HepG2 (cell line): Measurements from ENCODE around the gene CFAP97.

Experiments used
- EED ChIP-seq: sonication (generic); formaldehyde crosslinking; IDR thresholded peaks from 2 replicates; pipeline ENCODE4 v1.5.0; 2020; ENCODE audit warnings: mild to moderate bottlenecking, missing genetic modification reagents
- NR1H2 ChIP-seq: sonication (generic); formaldehyde crosslinking; IDR thresholded peaks from 2 replicates; pipeline ENCODE4 v1.8.1; 2022; ENCODE audit warnings: low read depth, missing genetic modification reagents, borderline replicate concordance
- POLR2A ChIP-seq, 2 experiments: IDR thresholded peaks; 2 replicates each; pipeline ENCODE4 v1.6.1; 2011; ENCODE audit warnings: low read depth in 2 of 2, low read length in 2 of 2, mild to moderate bottlenecking in 1 of 2, moderate library complexity in 1 of 2; ENCODE audit not compliant: insufficient read depth in 1 of 2
- RNF2 ChIP-seq: fragments of 450-650 bp; conservative IDR thresholded peaks from 2 replicates; pipeline ENCODE4 v1.6.1; 2016; ENCODE audit warnings: low read depth
- RXRB ChIP-seq: IDR thresholded peaks from 2 replicates; pipeline ENCODE4 v1.6.1; 2016; ENCODE audit warnings: borderline replicate concordance, missing genetic modification reagents, missing compliant biosample characterization
- SMARCC2 ChIP-seq: fragments of 450-650 bp; IDR thresholded peaks from 2 replicates; pipeline ENCODE4 v1.6.1; 2017; ENCODE audit warnings: antibody characterized with exemption, mild to moderate bottlenecking
- SMC3 ChIP-seq: IDR thresholded peaks from 2 replicates; pipeline ENCODE4 v1.6.1; 2011; ENCODE audit warnings: low read length, improper control_type of control experiment
- TCF7 ChIP-seq: sonication (generic); IDR thresholded peaks from 2 replicates; pipeline ENCODE4 v1.6.1; 2016; ENCODE audit warnings: antibody characterized with exemption, low read depth
- ZNF33B ChIP-seq: sonication (generic); formaldehyde crosslinking; IDR thresholded peaks from 2 replicates; pipeline ENCODE4 v1.5.1; 2020; ENCODE audit warnings: mild to moderate bottlenecking, missing genetic modification reagents
- ZNF556 ChIP-seq: sonication (generic); formaldehyde crosslinking; IDR thresholded peaks from 2 replicates; pipeline ENCODE4 v1.4.0; 2020; ENCODE audit warnings: mild to moderate bottlenecking, missing genetic modification reagents, borderline replicate concordance
- TF ChIP-seq, protein P1 (sequence below): sonication (generic); formaldehyde crosslinking; IDR thresholded peaks from 2 replicates; pipeline ENCODE4 v1.8.1; 2022; ENCODE audit warnings: mild to moderate bottlenecking, missing genetic modification reagents
- TF ChIP-seq, protein P2 (sequence below): sonication (generic); formaldehyde crosslinking; IDR thresholded peaks from 2 replicates; pipeline ENCODE4 v1.5.1; 2020; ENCODE audit warnings: mild to moderate bottlenecking, missing genetic modification reagents, borderline replicate concordance
- TF ChIP-seq, protein P3 (sequence below): sonication (generic); formaldehyde crosslinking; IDR thresholded peaks from 2 replicates; pipeline ENCODE4 v1.5.0; 2020; ENCODE audit warnings: mild to moderate bottlenecking, missing genetic modification reagents, moderate library complexity
- TF ChIP-seq, protein P4 (sequence below): sonication (generic); formaldehyde crosslinking; IDR thresholded peaks from one replicate; pipeline ENCODE4 v1.5.1; 2020; ENCODE audit warnings: mild to moderate bottlenecking, missing genetic modification reagents; ENCODE audit errors: not compliant biosample characterization

DNA sequence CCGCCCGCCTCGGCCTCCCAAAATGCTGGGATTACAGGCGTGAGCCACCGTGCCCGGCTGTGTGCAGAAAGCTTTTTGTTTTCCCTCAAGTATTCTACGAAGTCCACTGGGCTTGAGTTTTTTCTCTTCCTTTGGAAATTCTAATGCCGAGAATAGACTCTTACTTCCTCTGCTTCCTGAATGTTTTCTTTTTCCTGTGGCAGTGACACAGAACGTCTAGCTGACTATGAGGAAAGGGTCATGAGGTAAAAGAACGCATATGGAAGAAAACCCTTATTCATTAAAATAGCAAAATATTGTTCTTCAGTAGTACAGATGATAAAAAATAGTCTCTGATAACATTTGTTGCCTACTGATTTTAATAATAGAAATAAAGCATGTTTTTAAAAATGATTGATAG, 65.6 kb downstream of the CFAP97 start:
- TF ChIP-seq TCF7: no peak
- TF ChIP-seq, protein P1, sequence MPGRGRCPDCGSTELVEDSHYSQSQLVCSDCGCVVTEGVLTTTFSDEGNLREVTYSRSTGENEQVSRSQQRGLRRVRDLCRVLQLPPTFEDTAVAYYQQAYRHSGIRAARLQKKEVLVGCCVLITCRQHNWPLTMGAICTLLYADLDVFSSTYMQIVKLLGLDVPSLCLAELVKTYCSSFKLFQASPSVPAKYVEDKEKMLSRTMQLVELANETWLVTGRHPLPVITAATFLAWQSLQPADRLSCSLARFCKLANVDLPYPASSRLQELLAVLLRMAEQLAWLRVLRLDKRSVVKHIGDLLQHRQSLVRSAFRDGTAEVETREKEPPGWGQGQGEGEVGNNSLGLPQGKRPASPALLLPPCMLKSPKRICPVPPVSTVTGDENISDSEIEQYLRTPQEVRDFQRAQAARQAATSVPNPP: no peak
- TF ChIP-seq, protein P2, sequence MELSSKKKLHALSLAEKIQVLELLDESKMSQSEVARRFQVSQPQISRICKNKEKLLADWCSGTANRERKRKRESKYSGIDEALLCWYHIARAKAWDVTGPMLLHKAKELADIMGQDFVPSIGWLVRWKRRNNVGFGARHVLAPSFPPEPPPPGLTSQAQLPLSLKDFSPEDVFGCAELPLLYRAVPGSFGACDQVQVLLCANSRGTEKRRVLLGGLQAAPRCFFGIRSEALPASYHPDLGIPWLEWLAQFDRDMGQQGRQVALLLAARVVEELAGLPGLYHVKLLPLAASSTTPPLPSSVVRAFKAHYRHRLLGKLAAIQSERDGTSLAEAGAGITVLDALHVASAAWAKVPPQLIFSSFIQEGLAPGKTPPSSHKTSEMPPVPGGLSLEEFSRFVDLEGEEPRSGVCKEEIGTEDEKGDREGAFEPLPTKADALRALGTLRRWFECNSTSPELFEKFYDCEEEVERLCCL: no peak
- TF ChIP-seq RNF2: no peak
- TF ChIP-seq RXRB (CRISPR knock-in tag): no peak
- TF ChIP-seq POLR2A (IDR thresholded peaks at IDR 0.05; ENCODE audit: insufficient read depth in 1 of 2, low read depth in 2 of 2, low read length in 2 of 2): no peak
- no peak for TF ChIP-seq ZNF556 (CRISPR knock-in tag)
- TF ChIP-seq EED (CRISPR knock-in tag): no peak
- TF ChIP-seq, protein P3, sequence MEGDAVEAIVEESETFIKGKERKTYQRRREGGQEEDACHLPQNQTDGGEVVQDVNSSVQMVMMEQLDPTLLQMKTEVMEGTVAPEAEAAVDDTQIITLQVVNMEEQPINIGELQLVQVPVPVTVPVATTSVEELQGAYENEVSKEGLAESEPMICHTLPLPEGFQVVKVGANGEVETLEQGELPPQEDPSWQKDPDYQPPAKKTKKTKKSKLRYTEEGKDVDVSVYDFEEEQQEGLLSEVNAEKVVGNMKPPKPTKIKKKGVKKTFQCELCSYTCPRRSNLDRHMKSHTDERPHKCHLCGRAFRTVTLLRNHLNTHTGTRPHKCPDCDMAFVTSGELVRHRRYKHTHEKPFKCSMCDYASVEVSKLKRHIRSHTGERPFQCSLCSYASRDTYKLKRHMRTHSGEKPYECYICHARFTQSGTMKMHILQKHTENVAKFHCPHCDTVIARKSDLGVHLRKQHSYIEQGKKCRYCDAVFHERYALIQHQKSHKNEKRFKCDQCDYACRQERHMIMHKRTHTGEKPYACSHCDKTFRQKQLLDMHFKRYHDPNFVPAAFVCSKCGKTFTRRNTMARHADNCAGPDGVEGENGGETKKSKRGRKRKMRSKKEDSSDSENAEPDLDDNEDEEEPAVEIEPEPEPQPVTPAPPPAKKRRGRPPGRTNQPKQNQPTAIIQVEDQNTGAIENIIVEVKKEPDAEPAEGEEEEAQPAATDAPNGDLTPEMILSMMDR (CRISPR knock-in tag): no peak
- no peak for TF ChIP-seq ZNF33B (CRISPR knock-in tag)
- TF ChIP-seq, protein P4, sequence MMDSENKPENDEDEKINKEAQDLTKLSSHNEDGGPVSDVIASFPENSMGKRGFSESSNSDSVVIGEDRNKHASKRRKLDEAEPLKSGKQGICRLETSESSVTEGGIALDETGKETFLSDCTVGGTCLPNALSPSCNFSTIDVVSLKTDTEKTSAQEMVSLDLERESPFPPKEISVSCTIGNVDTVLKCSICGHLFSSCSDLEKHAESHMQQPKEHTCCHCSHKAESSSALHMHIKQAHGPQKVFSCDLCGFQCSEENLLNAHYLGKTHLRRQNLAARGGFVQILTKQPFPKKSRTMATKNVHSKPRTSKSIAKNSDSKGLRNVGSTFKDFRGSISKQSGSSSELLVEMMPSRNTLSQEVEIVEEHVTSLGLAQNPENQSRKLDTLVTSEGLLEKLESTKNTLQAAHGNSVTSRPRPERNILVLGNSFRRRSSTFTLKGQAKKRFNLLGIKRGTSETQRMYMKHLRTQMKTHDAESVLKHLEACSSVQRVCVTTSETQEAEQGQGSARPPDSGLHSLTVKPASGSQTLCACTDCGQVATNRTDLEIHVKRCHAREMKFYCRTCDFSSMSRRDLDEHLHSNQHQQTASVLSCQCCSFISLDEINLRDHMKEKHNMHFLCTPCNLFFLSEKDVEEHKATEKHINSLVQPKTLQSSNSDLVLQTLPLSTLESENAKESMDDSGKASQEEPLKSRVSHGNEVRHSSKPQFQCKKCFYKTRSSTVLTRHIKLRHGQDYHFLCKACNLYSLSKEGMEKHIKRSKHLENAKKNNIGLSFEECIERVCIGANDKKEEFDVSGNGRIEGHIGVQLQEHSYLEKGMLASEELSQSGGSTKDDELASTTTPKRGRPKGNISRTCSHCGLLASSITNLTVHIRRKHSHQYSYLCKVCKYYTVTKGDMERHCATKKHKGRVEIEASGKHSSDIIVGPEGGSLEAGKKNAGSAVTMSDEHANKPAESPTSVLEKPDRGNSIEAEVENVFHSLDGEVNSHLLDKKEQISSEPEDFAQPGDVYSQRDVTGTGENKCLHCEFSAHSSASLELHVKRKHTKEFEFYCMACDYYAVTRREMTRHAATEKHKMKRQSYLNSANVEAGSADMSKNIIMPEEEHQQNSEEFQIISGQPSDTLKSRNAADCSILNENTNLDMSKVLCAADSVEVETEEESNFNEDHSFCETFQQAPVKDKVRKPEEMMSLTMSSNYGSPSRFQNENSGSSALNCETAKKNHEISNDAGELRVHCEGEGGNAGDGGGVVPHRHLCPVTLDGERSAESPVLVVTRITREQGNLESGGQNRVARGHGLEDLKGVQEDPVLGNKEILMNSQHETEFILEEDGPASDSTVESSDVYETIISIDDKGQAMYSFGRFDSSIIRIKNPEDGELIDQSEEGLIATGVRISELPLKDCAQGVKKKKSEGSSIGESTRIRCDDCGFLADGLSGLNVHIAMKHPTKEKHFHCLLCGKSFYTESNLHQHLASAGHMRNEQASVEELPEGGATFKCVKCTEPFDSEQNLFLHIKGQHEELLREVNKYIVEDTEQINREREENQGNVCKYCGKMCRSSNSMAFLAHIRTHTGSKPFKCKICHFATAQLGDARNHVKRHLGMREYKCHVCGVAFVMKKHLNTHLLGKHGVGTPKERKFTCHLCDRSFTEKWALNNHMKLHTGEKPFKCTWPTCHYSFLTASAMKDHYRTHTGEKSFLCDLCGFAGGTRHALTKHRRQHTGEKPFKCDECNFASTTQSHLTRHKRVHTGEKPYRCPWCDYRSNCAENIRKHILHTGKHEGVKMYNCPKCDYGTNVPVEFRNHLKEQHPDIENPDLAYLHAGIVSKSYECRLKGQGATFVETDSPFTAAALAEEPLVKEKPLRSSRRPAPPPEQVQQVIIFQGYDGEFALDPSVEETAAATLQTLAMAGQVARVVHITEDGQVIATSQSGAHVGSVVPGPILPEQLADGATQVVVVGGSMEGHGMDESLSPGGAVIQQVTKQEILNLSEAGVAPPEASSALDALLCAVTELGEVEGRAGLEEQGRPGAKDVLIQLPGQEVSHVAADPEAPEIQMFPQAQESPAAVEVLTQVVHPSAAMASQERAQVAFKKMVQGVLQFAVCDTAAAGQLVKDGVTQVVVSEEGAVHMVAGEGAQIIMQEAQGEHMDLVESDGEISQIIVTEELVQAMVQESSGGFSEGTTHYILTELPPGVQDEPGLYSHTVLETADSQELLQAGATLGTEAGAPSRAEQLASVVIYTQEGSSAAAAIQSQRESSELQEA: no peak
- TF ChIP-seq SMC3: no peak
- no peak for TF ChIP-seq SMARCC2
- no peak for TF ChIP-seq NR1H2 (CRISPR knock-in tag)
